Smooth muscle cell of bladder (primary cell): Measurements from ENCODE around the gene CCNH. TPM values are rescaled to one million over a fixed set of nuclear protein-coding genes. Genes with fewer than 3 reads are reported as not detected.

Source experiments
- total RNA-seq: library from RNA; depleted of rRNA; stranded (reverse); fragments of >200 nt; gene quantifications from 2 replicates; pipeline ENCODE4 v1.2.3, GENCODE V29; 2014

The CCNH gene
- 82.6 and 88.2 TPM in 2 replicates for total RNA-seq

DNA sequence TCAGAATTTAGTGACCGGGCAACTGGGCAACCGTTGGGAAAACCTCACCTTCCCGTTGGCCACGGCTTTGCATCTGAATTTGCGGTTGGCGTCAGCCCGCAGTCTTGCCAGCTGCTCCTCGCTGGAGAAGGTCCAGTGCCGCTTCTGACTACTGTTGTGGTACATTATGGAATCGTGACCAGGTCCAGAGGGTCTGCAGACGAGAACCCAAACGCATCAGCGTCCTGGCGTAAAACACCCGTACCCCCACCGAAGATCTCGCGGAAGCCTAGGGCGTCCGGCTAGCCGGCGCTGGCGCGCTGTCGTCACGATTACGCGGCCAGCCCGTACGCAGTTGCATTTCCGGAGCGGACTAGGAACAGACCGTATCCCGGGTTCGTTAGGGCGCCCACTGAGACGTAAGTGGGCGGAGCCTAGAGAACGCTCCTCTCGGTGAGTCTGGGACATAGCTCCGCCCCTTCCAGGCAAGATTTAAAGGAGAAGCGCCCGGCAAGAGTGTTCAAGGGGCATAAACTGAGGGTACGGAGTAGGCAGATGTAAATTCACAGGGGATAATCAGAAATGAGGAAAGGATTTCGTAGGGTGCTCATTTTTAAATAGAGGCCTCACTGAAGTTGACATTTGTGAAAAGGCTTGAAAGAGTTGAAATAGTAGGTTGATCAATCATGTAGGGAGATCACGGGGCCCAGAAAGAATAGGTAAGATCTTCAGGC lies at the start of gene CCNH:
Gene CCNH, minus strand, starts transcription at position 301 of the 713 bp plus-strand sequence. Its CDS starts 136 bp downstream, at position 165.

Other genes with a start within 250 kb of the CCNH start
- gene RASA1, start 145.0 kb downstream of the CCNH start, total RNA-seq = 29.6 and 30.9 TPM in 2 replicates